Neutrophil (primary cell): ENCODE measurements around the gene ITPRID2.

Source experiments
- H3K27ac ChIP-seq: fragments of 200-600 bp; sonication (generic); 2 replicates; pipeline ENCODE4 v1.5.1; 2016; ENCODE audit warnings: mild to moderate bottlenecking, moderate library complexity
- H3K27me3 ChIP-seq: fragments of 200-600 bp; sonication (generic); 2 replicates; pipeline ENCODE4 v1.6.0; 2016; ENCODE audit warnings: mild to moderate bottlenecking
- H3K36me3 ChIP-seq: fragments of 200-600 bp; sonication (generic); 2 replicates; pipeline ENCODE4 v1.5.1; 2017
- H3K4me1 ChIP-seq, 2 experiments: fragments of 200-600 bp in 1 of 2; sonication (generic) in 1 of 2; 1 replicate in 1 of 2; 2 replicates in 1 of 2; pipeline versions ENCODE4 v1.5.1 to v1.6.1; 2013 to 2016; ENCODE audit warnings: low read depth in 1 of 2, low read length in 1 of 2, mild to moderate bottlenecking in 1 of 2, moderate library complexity in 1 of 2; ENCODE audit not compliant: control insufficient read depth in 1 of 2, insufficient read depth in 1 of 2
- H3K4me3 ChIP-seq, 2 experiments: fragments of 200-600 bp in 1 of 2; sonication (generic) in 1 of 2; 1 replicate in 1 of 2; 2 replicates in 1 of 2; pipeline ENCODE4 v1.5.1; 2013 to 2016; ENCODE audit warnings: low read depth in 1 of 2, low read length in 1 of 2, mild to moderate bottlenecking in 1 of 2, moderate library complexity in 1 of 2
- H3K9me3 ChIP-seq: fragments of 200-600 bp; sonication (generic); 2 replicates; pipeline ENCODE4 v1.5.1; 2016
- TF ChIP-seq, protein P1 (sequence below): fragments of 200-600 bp; sonication (generic); IDR thresholded peaks from 2 replicates; pipeline ENCODE4 v1.5.1; 2016; ENCODE audit warnings: antibody characterized with exemption

Gene ITPRID2

DNA sequence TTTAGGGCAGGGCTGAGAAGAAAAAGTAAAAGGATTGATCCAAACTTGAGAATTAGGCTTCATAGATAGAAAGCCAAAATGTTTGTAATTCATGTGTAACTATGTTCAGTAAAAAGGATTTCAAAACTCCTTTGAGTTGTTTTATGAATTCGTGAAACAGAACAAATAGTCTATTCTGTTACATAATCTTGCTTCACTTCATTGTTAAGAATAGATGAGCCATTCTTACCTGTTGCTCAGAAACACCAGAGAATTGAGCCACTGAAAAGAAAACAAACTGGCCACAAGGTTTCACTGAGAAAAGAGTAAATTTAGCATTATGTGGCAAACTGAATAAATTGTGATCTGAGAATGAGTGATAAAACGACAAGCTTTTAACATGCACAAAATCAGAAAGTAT is 4.5 kb upstream of the ITPRID2 start:
- H3K4me1 ChIP-seq: peaks cover 0 to 5% of the 10 kb centered on the region in 2 experiments
- no peaks in the 10 kb centered on the region for H3K9me3 ChIP-seq
- no peak overlapping the region for H3K4me3 ChIP-seq
- TF ChIP-seq, protein P1, sequence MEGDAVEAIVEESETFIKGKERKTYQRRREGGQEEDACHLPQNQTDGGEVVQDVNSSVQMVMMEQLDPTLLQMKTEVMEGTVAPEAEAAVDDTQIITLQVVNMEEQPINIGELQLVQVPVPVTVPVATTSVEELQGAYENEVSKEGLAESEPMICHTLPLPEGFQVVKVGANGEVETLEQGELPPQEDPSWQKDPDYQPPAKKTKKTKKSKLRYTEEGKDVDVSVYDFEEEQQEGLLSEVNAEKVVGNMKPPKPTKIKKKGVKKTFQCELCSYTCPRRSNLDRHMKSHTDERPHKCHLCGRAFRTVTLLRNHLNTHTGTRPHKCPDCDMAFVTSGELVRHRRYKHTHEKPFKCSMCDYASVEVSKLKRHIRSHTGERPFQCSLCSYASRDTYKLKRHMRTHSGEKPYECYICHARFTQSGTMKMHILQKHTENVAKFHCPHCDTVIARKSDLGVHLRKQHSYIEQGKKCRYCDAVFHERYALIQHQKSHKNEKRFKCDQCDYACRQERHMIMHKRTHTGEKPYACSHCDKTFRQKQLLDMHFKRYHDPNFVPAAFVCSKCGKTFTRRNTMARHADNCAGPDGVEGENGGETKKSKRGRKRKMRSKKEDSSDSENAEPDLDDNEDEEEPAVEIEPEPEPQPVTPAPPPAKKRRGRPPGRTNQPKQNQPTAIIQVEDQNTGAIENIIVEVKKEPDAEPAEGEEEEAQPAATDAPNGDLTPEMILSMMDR: no peak
- H3K27me3 ChIP-seq: no peaks in the 10 kb centered on the region
- no peaks in the 10 kb centered on the region for H3K36me3 ChIP-seq
- H3K27ac ChIP-seq: no peak overlapping the region

DNA sequence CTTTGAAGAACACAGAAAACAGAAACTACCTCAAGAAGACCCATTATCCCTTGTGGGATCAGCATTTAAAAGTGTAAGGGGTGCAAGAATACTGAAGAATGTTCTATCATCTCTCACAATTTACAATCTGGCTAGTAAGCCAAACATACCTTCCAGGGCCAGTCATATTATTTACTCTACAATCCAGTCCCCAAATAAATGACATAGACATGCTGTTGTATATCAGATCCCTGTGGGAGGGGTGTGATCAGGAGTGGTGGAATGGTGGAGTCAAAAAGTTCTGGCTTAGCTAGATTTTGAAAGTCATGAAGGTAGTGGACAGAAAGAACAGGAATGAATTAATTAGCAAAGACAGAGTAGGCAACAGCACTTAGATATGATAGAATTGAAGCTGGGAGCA is 1.8 kb upstream of the ITPRID2 start:
- no peak overlapping the region for H3K27ac ChIP-seq
- peaks cover 21 to 26% of the 10 kb centered on the region in 2 experiments for H3K4me1 ChIP-seq
- TF ChIP-seq, protein P1: no peak
- peaks cover 3% of the 10 kb centered on the region for H3K36me3 ChIP-seq
- no peak overlapping the region for H3K4me3 ChIP-seq
- H3K27me3 ChIP-seq: no peaks in the 10 kb centered on the region
- H3K9me3 ChIP-seq: no peaks in the 10 kb centered on the region

GRCh38 chr2:181890271-181890670 is 1.3 kb upstream of the ITPRID2 start:
- no peaks in the 10 kb centered on the region for H3K27me3 ChIP-seq
- H3K4me3 ChIP-seq: no peak overlapping the region
- H3K4me1 ChIP-seq: peaks cover 22 to 26% of the 10 kb centered on the region in 2 experiments
- peaks cover 3% of the 10 kb centered on the region for H3K36me3 ChIP-seq
- no peaks in the 10 kb centered on the region for H3K9me3 ChIP-seq
- no peak overlapping the region for H3K27ac ChIP-seq
- TF ChIP-seq, protein P1: no peak

GRCh38 chr2:181891966-181892798 is 652 bp downstream of the ITPRID2 start:
- H3K27ac ChIP-seq: peak overlapping the region; percentile 91
- TF ChIP-seq, protein P1: no peak
- peak overlapping the region; percentile 79 to 91 for H3K4me3 ChIP-seq

DNA sequence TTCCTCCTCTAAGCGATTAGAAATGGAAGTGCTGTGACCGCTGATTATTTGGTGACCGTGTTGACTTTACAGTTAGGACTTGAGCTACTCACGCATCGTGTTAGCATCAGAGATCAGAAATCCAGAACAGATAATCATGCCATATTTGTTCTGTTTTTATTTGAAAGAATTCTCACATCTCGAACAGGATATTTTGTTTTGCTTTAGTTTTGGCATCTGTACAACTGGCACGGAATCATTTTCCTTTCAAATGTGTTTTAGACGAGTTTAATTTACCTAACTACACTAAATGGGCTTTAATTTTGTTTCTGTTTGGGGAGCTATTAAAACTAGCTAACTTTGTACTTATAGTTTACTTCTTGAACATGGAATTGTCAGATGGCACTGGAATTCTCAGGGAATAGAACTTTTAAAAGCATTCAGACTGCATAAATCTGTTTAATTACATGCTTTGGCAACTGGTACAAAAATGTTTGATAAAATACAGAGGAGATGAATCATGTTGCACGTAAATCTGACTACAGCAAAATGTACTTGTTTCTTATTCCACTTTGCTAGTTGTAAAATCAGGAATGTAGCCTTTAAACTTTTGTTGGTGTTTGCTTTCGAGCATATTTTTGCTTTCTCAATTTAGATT is 1.4 kb downstream of the ITPRID2 start:
- H3K36me3 ChIP-seq: peaks cover 3% of the 10 kb centered on the region
- peaks cover 22 to 30% of the 10 kb centered on the region in 2 experiments for H3K4me1 ChIP-seq
- no peaks in the 10 kb centered on the region for H3K27me3 ChIP-seq
- H3K27ac ChIP-seq: peak overlapping the region; percentile 91
- H3K9me3 ChIP-seq: no peaks in the 10 kb centered on the region
- peak overlapping the region; percentile 79 to 91 for H3K4me3 ChIP-seq
- TF ChIP-seq, protein P1: no peak

More at GRCh38 chr2:181891966-181892798, 652 bp downstream of the ITPRID2 start:
- Histone ChIP-seq H3K36me3 (peaks cover 3% of the 10 kb centered on the region), H3K27me3 (no peaks in the 10 kb centered on the region), H3K9me3 (no peaks in the 10 kb centered on the region), H3K4me1 (peaks cover 22 to 30% of the 10 kb centered on the region in 2 experiments)
